LNCAP (cell line): ENCODE data around the gene SLC35G6.

Experiments
- CTCF ChIP-seq: fragments of 450-650 bp; IDR thresholded peaks from 2 replicates; pipeline ENCODE4 v1.5.1; 2017; ENCODE audit warnings: mild to moderate bottlenecking

Gene SLC35G6

GRCh38 chr17:7509937-7510336, 28.7 kb downstream of the SLC35G6 start:
- TF ChIP-seq CTCF: no peak

- TF ChIP-seq CTCF: no peak
Measured at GRCh38 chr17:7511108-7511507, 29.9 kb downstream of the SLC35G6 start.

- no peak for TF ChIP-seq CTCF
Measured at GRCh38 chr17:7512105-7512504, 30.9 kb downstream of the SLC35G6 start.

GRCh38 chr17:7512824-7513540, 31.7 kb downstream of the SLC35G6 start:
- TF ChIP-seq CTCF: no peak

GRCh38 chr17:7513850-7514419, 32.7 kb downstream of the SLC35G6 start:
- TF ChIP-seq CTCF: no peak

GRCh38 chr17:7515911-7516610, 34.8 kb downstream of the SLC35G6 start:
- TF ChIP-seq CTCF: no peak

- peak; percentile 29; the same call in 1 of the 2 replicates for TF ChIP-seq CTCF
Measured at GRCh38 chr17:7523033-7523432, 41.8 kb downstream of the SLC35G6 start.
